Stimulated activated naive CD8-positive, alpha-beta T cell treated with anti-CD3 and anti-CD28 coated beads, Interleukin-15, amount 100 ng/mL, for 72 hours (primary cell): ENCODE measurements around the gene CNPY1.
"Not testable (repeated sequence)": the region's sequence is repeated elsewhere in the genome, so short reads cannot be mapped to it uniquely, and the experiment has no call there.

Experiments used
- ATAC-seq: fragments of 150-1000 bp; cut with Tn5 transposase; 2 replicates; pipeline ENCODE4 v1.10.0; 2021; ENCODE audit warnings: mild to moderate bottlenecking, moderate library complexity
- DNase-seq, 2 donors: peaks; one replicate each; pipeline ENCODE4 v3.0.0; 2021 to 2022
- H3K27ac Mint-ChIP-seq, 2 donors: one replicate each; pipeline ENCODE4 v1.8.0; 2022; ENCODE audit warnings: mild to moderate bottlenecking in 2 of 2, mixed read lengths in 2 of 2, moderate library complexity in 2 of 2
- H3K27me3 Mint-ChIP-seq: one replicate; pipeline ENCODE4 v1.8.0; 2022; ENCODE audit warnings: mixed read lengths
- H3K4me1 Mint-ChIP-seq: one replicate; pipeline ENCODE4 v1.8.0; 2022; ENCODE audit warnings: mild to moderate bottlenecking, mixed read lengths
- H3K4me3 Mint-ChIP-seq, 2 donors: one replicate each; pipeline ENCODE4 v1.8.0; 2022; ENCODE audit warnings: mild to moderate bottlenecking in 2 of 2, mixed read lengths in 2 of 2, moderate library complexity in 1 of 2
- H3K9me3 Mint-ChIP-seq, 2 donors: one replicate each; pipeline ENCODE4 v1.8.0; 2022; ENCODE audit warnings: mixed read lengths in 2 of 2

CNPY1 gene

GRCh38 chr7:155533827-155534690 lies 12.3 kb downstream of the CNPY1 start:
- DNase-seq (peak; percentile 47 to 50), ATAC-seq (peak; percentile 77)
- Mint-ChIP-seq H3K9me3 (no peaks in the 10 kb centered on the region), H3K27ac (no peak overlapping the region), H3K4me3 (peak overlapping the region; percentile 72 to 82), H3K27me3 (peaks cover 95% of the 10 kb centered on the region), H3K4me1 (peaks cover 21% of the 10 kb centered on the region)

GRCh38 chr7:155533120-155533826 lies 13.1 kb downstream of the CNPY1 start:
- peak overlapping the region; percentile 72 to 82 for H3K4me3 Mint-ChIP-seq
- no peaks in the 10 kb centered on the region for H3K9me3 Mint-ChIP-seq
- peaks cover 21% of the 10 kb centered on the region for H3K4me1 Mint-ChIP-seq
- DNase-seq (peak; percentile 21 to 24), ATAC-seq (peak; percentile 46)
- H3K27me3 Mint-ChIP-seq, result peaks cover 93% of the 10 kb centered on the region
- H3K27ac Mint-ChIP-seq, result no peak overlapping the region

GRCh38 chr7:155532792-155533119 lies 13.6 kb downstream of the CNPY1 start:
- H3K9me3 Mint-ChIP-seq, result no peaks in the 10 kb centered on the region
- DNase-seq (no peak), ATAC-seq (no peak)
- H3K4me1 Mint-ChIP-seq, result peaks cover 21% of the 10 kb centered on the region
- peak overlapping the region; percentile 14 to 82 for H3K4me3 Mint-ChIP-seq
- no peak overlapping the region for H3K27ac Mint-ChIP-seq
- peaks cover 95% of the 10 kb centered on the region for H3K27me3 Mint-ChIP-seq

GRCh38 chr7:155531681-155532080 lies 14.7 kb downstream of the CNPY1 start:
- Mint-ChIP-seq H3K27me3 (peaks cover 98% of the 10 kb centered on the region), H3K4me1 (peaks cover 21% of the 10 kb centered on the region), H3K4me3 (no peak overlapping the region), H3K9me3 (no peaks in the 10 kb centered on the region), H3K27ac (no peak overlapping the region)
- DNase-seq (no peak), ATAC-seq (no peak)

- no peak for ATAC-seq
- Mint-ChIP-seq H3K27ac (no peak overlapping the region), H3K4me1 (peaks cover 21% of the 10 kb centered on the region), H3K9me3 (no peaks in the 10 kb centered on the region), H3K27me3 (peaks cover 98% of the 10 kb centered on the region), H3K4me3 (no peak overlapping the region)
- no peak for DNase-seq
Measured at GRCh38 chr7:155530601-155531000, 15.8 kb downstream of the CNPY1 start.

GRCh38 chr7:155529845-155530244 lies 16.5 kb downstream of the CNPY1 start:
- H3K27me3 Mint-ChIP-seq, result peaks cover 98% of the 10 kb centered on the region
- no peak overlapping the region for H3K4me3 Mint-ChIP-seq
- no peak for DNase-seq
- no peak for ATAC-seq
- H3K4me1 Mint-ChIP-seq, result peaks cover 21% of the 10 kb centered on the region
- no peaks in the 10 kb centered on the region for H3K9me3 Mint-ChIP-seq
- no peak overlapping the region for H3K27ac Mint-ChIP-seq

- no peaks in the 10 kb centered on the region for H3K9me3 Mint-ChIP-seq
- no peak for DNase-seq
- no peak overlapping the region for H3K4me3 Mint-ChIP-seq
- H3K4me1 Mint-ChIP-seq, result peaks cover 19% of the 10 kb centered on the region
- ATAC-seq, result no peak
- H3K27ac Mint-ChIP-seq, result no peak overlapping the region
- peaks cover 93% of the 10 kb centered on the region for H3K27me3 Mint-ChIP-seq
Measured at GRCh38 chr7:155529346-155529745, 17.0 kb downstream of the CNPY1 start.

- Mint-ChIP-seq H3K9me3 (no peaks in the 10 kb centered on the region), H3K4me1 (peaks cover 2% of the 10 kb centered on the region), H3K27ac (no peak overlapping the region), H3K4me3 (no peak overlapping the region), H3K27me3 (peaks cover 89% of the 10 kb centered on the region)
- ATAC-seq (no peak), DNase-seq (no peak)
Measured at GRCh38 chr7:155527664-155528063, 18.7 kb downstream of the CNPY1 start.

GRCh38 chr7:155526225-155526624 lies 20.1 kb downstream of the CNPY1 start:
- no peak for DNase-seq
- H3K27ac Mint-ChIP-seq, result no peak overlapping the region
- H3K4me1 Mint-ChIP-seq, result no peaks in the 10 kb centered on the region
- no peaks in the 10 kb centered on the region for H3K9me3 Mint-ChIP-seq
- peaks cover 80% of the 10 kb centered on the region for H3K27me3 Mint-ChIP-seq
- no peak overlapping the region for H3K4me3 Mint-ChIP-seq
- no peak for ATAC-seq

GRCh38 chr7:155524018-155524556 lies 22.3 kb downstream of the CNPY1 start:
- peaks cover 74% of the 10 kb centered on the region for H3K27me3 Mint-ChIP-seq
- H3K27ac Mint-ChIP-seq, result no peak overlapping the region
- ATAC-seq (no peak), DNase-seq (no peak)
- no peaks in the 10 kb centered on the region for H3K4me1 Mint-ChIP-seq
- H3K4me3 Mint-ChIP-seq, result no peak overlapping the region
- H3K9me3 Mint-ChIP-seq, result no peaks in the 10 kb centered on the region

GRCh38 chr7:155523168-155523675 lies 23.1 kb downstream of the CNPY1 start:
- H3K4me1 Mint-ChIP-seq, result no peaks in the 10 kb centered on the region
- H3K9me3 Mint-ChIP-seq, result no peaks in the 10 kb centered on the region
- peaks cover 75% of the 10 kb centered on the region for H3K27me3 Mint-ChIP-seq
- H3K27ac Mint-ChIP-seq, result no peak overlapping the region
- ATAC-seq (no peak), DNase-seq (no peak)
- H3K4me3 Mint-ChIP-seq, result no peak overlapping the region

- no peak overlapping the region for H3K27ac Mint-ChIP-seq
- H3K9me3 Mint-ChIP-seq, result no peaks in the 10 kb centered on the region
- no peak overlapping the region for H3K4me3 Mint-ChIP-seq
- peaks cover 76% of the 10 kb centered on the region for H3K27me3 Mint-ChIP-seq
- ATAC-seq, result no peak
- no peak for DNase-seq
- H3K4me1 Mint-ChIP-seq, result no peaks in the 10 kb centered on the region
Measured at GRCh38 chr7:155521743-155522398, 24.5 kb downstream of the CNPY1 start.

GRCh38 chr7:155521007-155521742 lies 25.2 kb downstream of the CNPY1 start:
- DNase-seq, result no peak
- Mint-ChIP-seq H3K4me3 (no peak overlapping the region), H3K4me1 (no peaks in the 10 kb centered on the region), H3K27ac (no peak overlapping the region), H3K9me3 (no peaks in the 10 kb centered on the region), H3K27me3 (peaks cover 76% of the 10 kb centered on the region)
- ATAC-seq, result no peak

GRCh38 chr7:155520114-155520513 lies 26.2 kb downstream of the CNPY1 start:
- Mint-ChIP-seq H3K27ac (no peak overlapping the region), H3K27me3 (peaks cover 76% of the 10 kb centered on the region), H3K4me3 (no peak overlapping the region), H3K4me1 (no peaks in the 10 kb centered on the region), H3K9me3 (no peaks in the 10 kb centered on the region)
- DNase-seq (no peak), ATAC-seq (no peak)

GRCh38 chr7:155519358-155519757 lies 27.0 kb downstream of the CNPY1 start:
- not testable (repeated sequence) for H3K9me3 Mint-ChIP-seq, H3K27ac Mint-ChIP-seq
- peaks cover 80% of the 10 kb centered on the region for H3K27me3 Mint-ChIP-seq

More at GRCh38 chr7:155519358-155519757, 27.0 kb downstream of the CNPY1 start:
- ATAC-seq, H3K4me1 Mint-ChIP-seq, DNase-seq, H3K4me3 Mint-ChIP-seq: not testable (repeated sequence)
